ENCODE measurements around the gene STAT5A. TPM values are rescaled to one million over a fixed set of nuclear protein-coding genes. Genes with fewer than 3 reads are reported as not detected.

Gene STAT5A
- total and polyA plus RNA-seq, 9 of the 15 experiments (the other 6 are each of a cell fraction or from before 2014, with no cell fraction given): 79.9 to 415 (median 196) TPM

- no peak for TF ChIP-seq ZBTB12 (CRISPR knock-in tag; IDR thresholded peaks at IDR 0.05)
- TF ChIP-seq NR2C1 (IDR thresholded peaks at IDR 0.05): 0 out of 2 replicates have a peak, but pooled peaks have one; percentile 24
- no peak for TF ChIP-seq NR2C1 (tag; IDR thresholded peaks at IDR 0.05)
- no peak for TF ChIP-seq ZBTB5 (IDR thresholded peaks at IDR 0.05)
- TF ChIP-seq HCFC1 (IDR thresholded peaks at IDR 0.05; ENCODE audit: low read depth, low read length): peak; percentile 20; the same call in 1 of the 2 replicates
- TF ChIP-seq RBM25 (IDR thresholded peaks at IDR 0.05; ENCODE audit: low read depth, low read length, severe bottlenecking): no peak
- TF ChIP-seq NR3C1 (CRISPR knock-in tag; IDR thresholded peaks at IDR 0.05): no peak
- peak in 1 of 2 experiments; percentile 77; a peak in 2 of 4 replicates for TF ChIP-seq HDAC1 (IDR thresholded peaks at IDR 0.05)
- peak; percentile 82 for TF ChIP-seq NBN (IDR thresholded peaks at IDR 0.05; ENCODE audit: low read depth)
- peak; percentile 63 for TF ChIP-seq NFRKB (IDR thresholded peaks at IDR 0.05; ENCODE audit: low read depth)
- no peak for TF ChIP-seq BRD4 (IDR thresholded peaks at IDR 0.05)
- no peak for TF ChIP-seq CHD4 (IDR thresholded peaks at IDR 0.05; ENCODE audit: insufficient read depth, insufficient replicate concordance, low read depth, low read length, poor library complexity, severe bottlenecking)
- TF ChIP-seq ZNF384 (IDR thresholded peaks at IDR 0.05; ENCODE audit: low read depth, low read length): peak; percentile 5; the same call in 1 of the 2 replicates
- no peak for TF ChIP-seq NR2F6 (CRISPR knock-in tag; IDR thresholded peaks at IDR 0.05)
- TF ChIP-seq ZNF212 (CRISPR knock-in tag; IDR thresholded peaks at IDR 0.05): no peak
- TF ChIP-seq SIRT6 (IDR thresholded peaks at IDR 0.05; ENCODE audit: low read depth, low read length): no peak
- TF ChIP-seq ZNF436 (CRISPR knock-in tag; IDR thresholded peaks at IDR 0.05): no peak
- no peak for TF ChIP-seq MAFF (IDR thresholded peaks at IDR 0.05; ENCODE audit: low read length)
- peak; percentile 53; the same call in 1 of the 2 replicates for TF ChIP-seq JUN (IDR thresholded peaks at IDR 0.05; ENCODE audit: borderline replicate concordance, low read depth, low read length)
- no peak for TF ChIP-seq JUN (CRISPR knock-in tag; IDR thresholded peaks at IDR 0.05; ENCODE audit: borderline replicate concordance)
- peak; percentile 45; the same call in 1 of the 2 replicates for TF ChIP-seq NKRF (IDR thresholded peaks at IDR 0.05; ENCODE audit: borderline replicate concordance)
- TF ChIP-seq HMGXB4 (CRISPR knock-in tag; IDR thresholded peaks at IDR 0.05): no peak
- peak; percentile 51 for TF ChIP-seq CBFA2T3 (IDR thresholded peaks at IDR 0.05)
These were observed 23.1 kb downstream of the STAT5A start (continued) for GRCh38 chr17:42311240-42312034.

Data from K562 (cell line).